ENCODE measurements around the gene AMELY.
A peak's percentile ranks its signal among the peaks of the same experiment; 100 is the strongest.
"Not testable (repeated sequence)": the region's sequence is repeated elsewhere in the genome, so short reads cannot be mapped to it uniquely, and the experiment has no call there.

Gene AMELY, protein sequence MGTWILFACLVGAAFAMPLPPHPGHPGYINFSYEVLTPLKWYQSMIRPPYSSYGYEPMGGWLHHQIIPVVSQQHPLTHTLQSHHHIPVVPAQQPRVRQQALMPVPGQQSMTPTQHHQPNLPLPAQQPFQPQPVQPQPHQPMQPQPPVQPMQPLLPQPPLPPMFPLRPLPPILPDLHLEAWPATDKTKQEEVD

DNA sequence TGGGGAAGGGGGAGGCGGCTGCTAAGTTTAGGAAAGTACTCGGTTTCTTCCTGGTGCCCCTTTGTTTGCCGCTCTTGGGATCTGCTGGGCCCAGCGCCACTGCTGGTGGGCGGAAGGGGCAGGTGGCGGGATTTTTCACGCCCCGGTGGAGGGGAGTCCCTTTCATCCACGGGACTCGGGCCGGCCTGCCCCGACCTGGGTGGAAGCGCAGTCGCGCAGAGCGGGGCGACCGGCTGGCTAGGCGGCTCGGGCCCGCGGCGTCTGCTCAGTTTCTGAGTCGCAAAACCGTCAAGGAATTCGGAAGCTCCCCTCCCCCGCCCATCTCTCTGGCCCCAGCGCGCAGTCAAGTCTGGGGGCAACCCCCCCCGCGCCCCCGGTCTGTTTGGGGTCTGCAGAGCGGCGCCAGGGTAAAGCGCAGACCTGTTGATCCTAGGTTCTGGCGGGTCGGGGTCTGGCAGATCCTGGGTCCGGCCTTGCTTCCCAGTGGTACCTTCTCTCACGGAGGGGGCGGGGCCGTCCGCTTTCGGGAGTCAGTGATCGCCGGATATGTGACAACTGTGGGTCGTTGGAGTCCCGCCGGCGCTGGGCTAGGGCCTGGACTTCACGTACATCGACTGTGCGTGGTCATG is at the start of gene AMELY:
AMELY (minus strand) TSS at position 500 of the 629 bp plus-strand sequence. CDS start 39,144 bp downstream, outside the sequence.
- Histone ChIP-seq H3K27ac (peak within 1 kb of the TSS in 1 of 21 experiments; percentile 31), H3K4me3 (peak within 1 kb of the TSS in 6 of 7 experiments; percentile 10 to 40 (median 32))

DNA sequence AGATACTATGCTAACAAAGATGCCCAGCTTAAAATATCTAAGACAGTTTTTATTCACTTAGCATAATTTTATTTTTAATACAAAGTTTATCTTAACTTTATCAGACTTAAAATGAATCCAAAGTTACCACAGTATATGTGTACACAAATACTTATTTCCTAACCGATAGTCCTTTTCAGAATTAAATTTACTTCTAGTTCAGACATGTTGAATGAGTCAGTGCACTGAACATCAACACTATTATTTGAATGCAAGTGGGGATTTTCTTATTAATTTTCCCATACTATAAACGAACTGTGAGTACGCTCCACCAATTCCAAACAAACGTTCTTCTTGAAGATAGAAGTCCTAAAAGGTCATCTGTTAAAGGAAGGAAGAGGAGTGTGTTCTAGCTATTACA is 38.4 kb upstream of the AMELY start:
- Histone ChIP-seq H3K27ac (no peak overlapping the region), H3K4me3 (no peak overlapping the region)

DNA sequence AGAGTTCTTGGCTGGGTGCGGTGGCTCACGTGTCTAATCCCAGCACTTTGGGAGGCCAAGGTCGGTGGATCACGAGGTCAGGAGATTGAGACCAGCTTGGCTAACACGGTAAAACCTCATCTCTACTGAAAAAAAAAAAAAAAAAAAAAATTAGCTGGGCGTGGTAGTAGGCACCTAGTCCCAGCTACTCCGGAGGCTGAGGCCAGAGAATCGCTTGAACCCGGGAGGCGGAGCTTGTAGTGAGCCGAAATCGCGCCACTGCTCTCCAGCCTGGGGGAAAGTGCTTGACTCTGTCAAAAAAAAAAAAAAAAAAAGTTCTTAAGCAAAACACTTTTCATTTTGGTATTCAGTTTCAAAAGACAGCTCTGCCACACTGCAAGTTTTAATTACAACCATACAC is 36.8 kb upstream of the AMELY start:
- no peak overlapping the region for H3K4me3 ChIP-seq

DNA sequence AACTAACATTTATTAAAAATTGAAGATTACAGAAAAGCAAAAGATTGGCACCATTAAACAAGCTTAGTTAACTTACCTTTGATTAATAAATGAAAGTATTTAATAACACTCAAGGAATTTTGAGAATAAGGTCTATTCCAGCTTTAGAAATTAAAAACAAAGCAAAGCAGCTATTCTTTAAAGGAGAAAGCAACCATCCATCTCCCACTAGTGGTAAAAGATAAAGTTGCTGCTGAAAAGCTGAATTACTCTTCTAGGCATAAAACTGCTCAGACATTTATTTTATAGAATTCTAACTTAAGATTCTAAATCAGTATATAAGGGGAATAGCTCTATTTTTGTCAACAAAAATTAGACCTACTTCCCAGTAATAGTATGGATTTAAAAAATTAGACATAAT is 36.1 kb upstream of the AMELY start:
- no peak overlapping the region for H3K27ac ChIP-seq
- no peak overlapping the region for H3K4me3 ChIP-seq

More for the DNA sequence above, 36.8 kb upstream of the AMELY start:
- H3K27ac ChIP-seq = no peak overlapping the region

DNA sequence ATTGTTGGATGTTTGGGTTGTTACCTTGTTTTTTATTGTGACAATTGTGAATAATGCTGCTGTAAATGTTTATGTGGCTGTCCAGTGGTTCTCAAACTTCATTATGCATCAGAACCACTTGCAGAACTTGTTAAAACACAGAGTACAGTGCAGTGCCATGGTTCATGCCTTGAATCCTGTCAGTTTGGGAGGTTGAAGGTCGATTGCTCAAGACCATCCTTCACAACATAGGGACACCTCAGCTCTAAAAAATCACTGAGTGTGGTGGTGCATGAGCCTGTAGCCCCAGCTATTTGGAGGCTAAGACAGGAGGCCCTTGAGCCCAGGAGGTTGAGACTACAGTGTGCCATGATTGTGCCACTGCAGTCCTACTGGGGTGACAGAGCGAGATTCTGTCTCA is 23.9 kb upstream of the AMELY start:
- H3K4me3 ChIP-seq = no peak overlapping the region

DNA sequence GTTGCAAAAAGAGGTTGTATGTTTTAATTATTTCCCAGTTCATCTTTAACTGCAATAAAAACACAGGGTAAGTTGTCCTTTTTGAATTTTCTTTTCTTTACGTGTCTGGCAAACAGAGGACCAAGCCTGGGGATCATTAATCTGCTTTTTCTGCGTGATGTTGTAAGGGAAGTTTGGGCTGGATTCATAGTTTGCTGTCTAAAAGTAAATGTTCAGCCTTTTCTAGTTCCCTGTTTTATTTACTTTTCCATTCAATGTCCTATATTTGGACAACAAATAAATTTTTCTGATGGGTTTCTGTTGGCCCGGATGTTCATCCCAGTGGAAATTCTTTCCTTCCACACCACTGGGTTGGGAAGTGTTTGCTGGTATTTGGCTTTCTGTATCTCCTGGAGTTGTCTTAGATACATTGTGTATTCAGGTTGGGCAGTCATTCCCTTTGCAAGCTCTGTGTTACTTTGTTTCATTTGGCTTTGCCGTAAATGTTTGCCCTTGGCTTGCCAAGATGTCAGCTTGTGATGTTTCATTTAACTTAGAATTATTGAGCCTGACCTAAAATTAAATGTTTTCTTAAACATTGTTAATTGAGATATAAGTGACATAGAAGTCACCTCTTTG is 20.3 kb upstream of the AMELY start:
- Histone ChIP-seq H3K27ac (no peak overlapping the region), H3K4me3 (no peak overlapping the region)

More for the DNA sequence above, 23.9 kb upstream of the AMELY start:
- H3K27ac ChIP-seq = no peak overlapping the region

DNA sequence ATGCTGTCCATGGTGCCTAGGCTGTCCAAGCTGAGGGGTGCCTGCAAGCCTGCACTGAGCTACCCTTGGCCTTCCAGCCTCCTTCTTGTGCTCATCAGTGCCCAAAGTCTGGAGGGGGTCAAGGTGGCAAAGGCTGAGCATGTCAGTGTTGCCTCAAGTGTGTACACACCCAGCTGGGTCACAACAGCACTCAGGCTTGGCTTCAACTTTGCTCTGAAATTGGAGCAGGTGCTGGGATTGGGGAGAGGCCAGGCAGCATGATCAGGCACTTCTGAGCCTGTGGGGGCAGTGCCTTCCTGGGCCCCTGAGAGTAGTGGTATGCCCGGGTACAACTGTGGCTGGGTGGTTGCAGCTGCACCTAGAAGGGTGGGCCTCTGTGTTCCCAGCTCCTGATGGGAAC is 17.7 kb upstream of the AMELY start:
- Histone ChIP-seq H3K27ac (no peak overlapping the region), H3K4me3 (no peak overlapping the region)

DNA sequence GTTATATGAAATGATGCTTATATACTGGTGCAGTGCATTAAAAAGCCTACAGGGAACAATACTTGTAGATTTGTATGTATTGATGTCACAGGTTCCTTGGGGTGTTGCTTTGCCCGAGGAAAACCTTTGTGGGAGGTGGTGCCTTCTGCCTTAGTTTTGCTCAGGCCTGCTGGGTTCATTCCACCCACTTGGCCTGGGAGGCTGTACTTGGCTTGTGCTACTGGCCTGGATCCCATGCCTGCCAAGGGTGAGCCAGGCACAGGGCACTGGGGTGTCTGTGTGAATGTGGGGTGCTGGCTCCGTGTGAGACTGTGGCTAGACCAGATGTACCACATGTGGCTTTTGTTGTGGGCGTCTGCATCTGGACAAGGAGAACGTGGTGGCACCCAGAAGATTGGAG is 16.7 kb upstream of the AMELY start:
- Histone ChIP-seq H3K27ac (no peak overlapping the region), H3K4me3 (no peak overlapping the region)

DNA sequence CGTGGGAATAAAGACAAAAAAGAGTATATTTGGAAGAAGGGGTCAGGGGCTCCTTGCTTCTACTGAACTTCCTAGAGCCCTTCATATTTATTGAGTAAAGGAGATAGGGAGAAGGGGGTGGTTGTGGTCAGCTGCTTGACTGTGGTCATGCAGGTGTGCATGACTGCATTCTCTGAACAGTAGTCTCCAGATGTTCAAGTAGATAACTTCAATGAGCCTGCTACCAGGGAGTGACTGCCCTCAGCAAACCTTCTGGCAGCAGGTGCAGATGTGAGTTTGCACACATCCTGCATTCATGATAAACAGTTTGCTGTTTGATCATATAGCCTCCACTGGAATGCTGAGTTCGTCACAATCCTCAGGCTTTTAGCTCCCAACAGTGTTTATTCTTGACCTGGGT is 9.5 kb upstream of the AMELY start:
- H3K27ac ChIP-seq = no peak overlapping the region
- no peak overlapping the region for H3K4me3 ChIP-seq

DNA sequence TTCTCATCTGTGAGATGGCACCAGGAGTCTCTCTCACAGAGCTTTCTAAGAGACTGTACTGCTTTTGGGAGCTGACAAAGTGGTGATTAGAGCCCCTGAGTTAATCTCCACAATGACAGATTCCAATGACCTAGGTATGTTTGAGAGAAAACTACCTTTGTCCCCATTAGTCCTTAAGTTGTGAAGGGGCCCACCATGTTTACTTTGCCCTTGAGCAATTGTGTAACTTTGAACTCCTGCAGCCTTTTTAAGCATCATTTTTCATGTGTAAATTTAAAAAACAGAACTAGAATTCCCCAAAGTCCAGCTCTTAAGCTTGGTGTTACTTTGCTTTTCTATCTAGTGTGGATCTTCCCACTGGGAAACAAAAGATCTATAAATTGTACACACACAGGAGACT is 1.8 kb upstream of the AMELY start:
- Histone ChIP-seq H3K27ac (no peak overlapping the region), H3K4me3 (no peak overlapping the region)

DNA sequence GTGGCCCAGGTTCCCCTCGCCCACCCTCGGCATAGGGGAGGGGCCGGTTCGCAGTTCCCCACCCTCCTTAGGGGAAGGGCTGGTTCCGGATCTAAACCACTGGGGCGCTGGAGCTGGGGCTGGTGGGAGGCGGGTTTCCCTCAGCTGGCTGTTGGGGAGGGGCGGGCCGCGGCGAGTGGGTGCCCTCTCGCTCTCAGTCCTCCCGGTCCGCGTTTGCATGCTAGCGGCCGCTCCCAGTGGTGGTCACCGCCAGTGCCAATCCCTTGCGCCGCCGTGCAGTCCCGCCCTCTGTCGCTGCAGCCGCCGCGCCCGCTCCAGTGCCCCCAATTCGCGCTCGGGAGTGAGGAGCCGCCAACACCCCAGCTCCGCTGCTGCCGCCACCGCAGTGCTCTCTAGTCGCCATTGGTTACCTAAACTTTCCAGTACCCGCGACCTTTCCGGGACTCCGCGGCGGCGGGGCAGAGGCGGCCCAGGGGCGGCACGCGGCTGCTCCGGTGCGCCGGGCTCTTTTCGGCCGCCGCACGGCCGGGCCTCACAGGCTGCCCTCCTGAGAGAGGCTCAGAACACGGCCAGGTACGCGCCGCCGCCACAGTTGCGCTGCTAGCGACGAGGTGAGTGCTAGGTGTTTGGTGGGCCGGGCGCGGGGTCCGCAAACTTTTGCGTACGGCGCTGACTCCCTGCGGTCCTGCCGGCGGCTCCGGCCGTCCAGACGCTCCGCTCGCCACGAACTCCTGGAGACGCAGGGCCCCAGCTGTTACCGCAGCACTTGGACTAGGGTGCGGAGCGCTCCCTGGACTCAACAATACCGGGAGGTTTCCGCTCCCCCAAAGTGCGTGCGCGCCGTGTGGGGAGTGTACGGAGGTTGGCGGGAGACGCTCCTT is 940 bp downstream of the AMELY start, which contains the start of gene TBL1Y:
TBL1Y (plus strand) TSS at position 326 of the 881 bp plus-strand sequence. CDS start 114,388 bp downstream, outside the sequence.
- H3K4me3 ChIP-seq = peak within 1 kb of the TSS in 6 of 7 experiments; percentile 10 to 40 (median 32)

DNA sequence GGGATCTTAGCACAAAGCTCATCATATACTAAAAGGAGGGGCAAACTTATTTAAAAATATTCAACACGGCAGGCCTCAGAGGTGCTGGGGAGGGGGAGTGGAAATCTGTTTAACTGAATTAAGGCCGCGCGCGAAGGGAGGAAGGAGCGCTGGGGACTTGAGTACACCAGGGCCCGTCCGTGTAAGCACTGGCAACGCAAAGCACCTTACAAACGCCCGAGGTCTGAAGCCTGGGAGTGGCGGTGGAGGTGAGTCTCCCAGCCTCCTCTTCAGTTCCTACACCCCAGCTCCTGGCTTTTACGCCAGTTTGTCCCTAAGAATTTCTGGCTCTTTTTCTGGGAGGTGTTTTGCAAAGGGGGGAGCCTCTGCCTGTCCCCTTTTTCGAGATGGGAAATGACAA is 1.7 kb downstream of the AMELY start:
- H3K27ac ChIP-seq = no peak overlapping the region
- peak overlapping the region in 4 of 7 experiments; percentile 30 to 40 (median 37) for H3K4me3 ChIP-seq

More for the DNA sequence above, 940 bp downstream of the AMELY start, which contains the start of gene TBL1Y:
- H3K27ac ChIP-seq = peak within 1 kb of the TSS in 1 of 21 experiments; percentile 31

DNA sequence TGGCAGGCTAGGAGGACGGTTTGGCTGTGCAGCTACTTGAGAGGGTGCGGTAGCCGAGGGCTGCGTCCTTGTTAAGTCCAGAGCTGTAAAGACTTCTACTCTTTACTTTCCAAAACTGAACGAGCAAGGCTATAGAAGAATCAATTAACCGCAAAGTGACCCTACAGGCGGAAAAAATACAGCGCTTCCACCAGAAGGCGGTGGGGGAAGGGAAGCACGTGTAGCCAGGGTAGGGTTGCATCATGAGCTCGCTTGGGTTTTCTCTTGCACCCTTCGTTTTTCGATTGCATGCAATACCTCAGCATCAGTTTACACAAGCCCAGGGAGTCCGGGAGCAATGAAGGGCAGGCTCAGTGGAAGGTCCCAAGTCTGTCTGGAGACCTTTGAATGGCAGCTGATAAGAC is 2.4 kb downstream of the AMELY start:
- no peak overlapping the region for H3K4me3 ChIP-seq
- H3K27ac ChIP-seq = no peak overlapping the region

DNA sequence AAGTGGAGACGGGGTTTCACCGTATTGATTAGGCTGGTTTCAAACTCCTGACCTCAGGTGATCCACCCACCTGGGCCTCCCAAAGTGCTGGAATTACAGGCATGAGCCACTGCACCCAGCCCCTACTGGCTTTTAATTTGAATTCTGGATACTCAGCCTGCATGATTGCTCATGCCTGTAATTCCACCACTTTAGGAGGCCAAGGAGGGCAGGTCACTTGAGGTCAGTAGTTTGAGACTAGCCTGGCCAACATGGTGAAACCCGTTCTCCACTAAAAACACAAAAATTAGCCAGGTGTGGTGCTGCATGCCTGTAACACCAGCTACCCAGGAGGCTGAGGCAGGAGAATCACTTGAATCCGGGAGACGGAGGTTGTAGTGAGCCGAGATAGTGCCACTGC is 3.5 kb downstream of the AMELY start:
- H3K27ac ChIP-seq, H3K4me3 ChIP-seq: not testable (repeated sequence)

DNA sequence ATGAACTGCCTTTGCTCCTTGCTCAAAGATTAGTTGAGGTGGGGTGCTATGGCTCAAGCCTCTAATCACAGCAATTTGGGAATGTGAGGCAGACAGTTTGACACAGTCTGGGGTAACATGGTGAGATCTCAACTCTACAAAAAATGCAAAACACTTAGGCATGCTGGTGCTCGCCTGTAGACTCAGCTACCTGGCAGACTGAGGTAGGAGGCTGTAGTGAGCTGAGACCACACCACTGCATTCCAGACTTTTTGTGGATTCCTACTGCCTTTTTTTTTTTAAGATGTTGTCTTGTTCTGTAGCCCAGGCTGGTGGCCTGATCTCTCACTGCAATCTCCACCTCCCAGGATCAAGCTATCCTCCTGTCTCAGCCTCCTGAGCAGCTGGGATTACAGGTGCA is 4.0 kb downstream of the AMELY start:
- Histone ChIP-seq H3K4me3 (no peak overlapping the region), H3K27ac (no peak overlapping the region)

DNA sequence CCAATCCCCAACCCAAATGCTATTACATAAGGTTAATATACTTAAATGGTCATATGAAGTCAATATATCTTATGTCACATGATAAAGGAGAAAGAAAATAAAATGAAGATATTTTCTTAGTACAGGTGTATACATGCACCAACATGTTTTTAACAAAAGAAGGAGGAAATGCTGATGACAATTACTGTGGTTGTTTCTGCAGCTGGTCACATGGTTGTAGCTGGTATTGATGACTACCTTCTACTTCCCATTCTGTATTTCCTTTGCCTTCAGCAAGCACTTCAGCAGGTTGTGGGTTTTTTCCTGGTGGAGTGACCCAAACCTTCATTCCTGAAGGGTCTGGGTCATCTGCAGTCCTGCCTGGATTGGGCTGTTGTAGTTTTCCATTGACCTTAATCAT is 9.4 kb downstream of the AMELY start:
- not testable (repeated sequence) for H3K4me3 ChIP-seq, H3K27ac ChIP-seq

DNA sequence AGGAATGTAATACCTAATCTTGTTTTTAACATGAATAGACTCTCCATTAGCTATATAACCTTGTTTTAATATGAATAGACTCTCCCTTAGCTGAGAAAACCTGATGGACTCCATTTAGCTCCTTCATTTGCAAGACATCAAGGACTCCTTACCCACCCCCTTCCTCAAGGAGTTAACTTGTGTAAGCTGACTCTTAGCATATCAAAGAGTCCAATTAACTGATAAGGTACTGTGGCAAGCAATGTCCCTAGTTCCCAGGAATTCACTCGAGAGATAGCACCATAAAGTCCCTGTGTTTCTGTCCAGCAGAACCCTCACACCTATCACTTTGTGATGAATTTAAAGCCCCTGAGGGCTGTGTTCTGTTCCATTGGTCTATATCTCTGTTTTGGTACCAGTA is 16.3 kb downstream of the AMELY start:
- Histone ChIP-seq H3K27ac (no peak overlapping the region), H3K4me3 (no peak overlapping the region)

DNA sequence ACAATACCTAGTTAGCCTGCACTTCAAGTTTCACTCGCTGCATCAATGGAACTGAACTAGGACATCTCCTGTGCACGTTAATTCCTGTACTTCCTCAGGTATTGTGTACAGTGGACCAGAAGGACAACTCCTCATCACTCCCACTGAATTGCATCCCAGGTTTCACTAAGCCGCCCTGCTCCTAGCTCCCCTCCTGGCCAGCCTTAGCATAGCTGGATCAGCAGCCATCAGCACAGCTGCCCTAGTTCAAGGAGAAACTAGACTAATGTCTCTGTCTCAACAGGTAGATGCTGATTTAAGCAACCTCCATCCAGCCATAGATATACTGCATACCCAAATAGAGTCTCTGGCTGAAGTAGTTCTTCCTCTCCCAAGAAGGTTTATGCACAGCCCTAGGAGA is 17.1 kb downstream of the AMELY start:
- H3K4me3 ChIP-seq = no peak overlapping the region
- no peak overlapping the region for H3K27ac ChIP-seq

DNA sequence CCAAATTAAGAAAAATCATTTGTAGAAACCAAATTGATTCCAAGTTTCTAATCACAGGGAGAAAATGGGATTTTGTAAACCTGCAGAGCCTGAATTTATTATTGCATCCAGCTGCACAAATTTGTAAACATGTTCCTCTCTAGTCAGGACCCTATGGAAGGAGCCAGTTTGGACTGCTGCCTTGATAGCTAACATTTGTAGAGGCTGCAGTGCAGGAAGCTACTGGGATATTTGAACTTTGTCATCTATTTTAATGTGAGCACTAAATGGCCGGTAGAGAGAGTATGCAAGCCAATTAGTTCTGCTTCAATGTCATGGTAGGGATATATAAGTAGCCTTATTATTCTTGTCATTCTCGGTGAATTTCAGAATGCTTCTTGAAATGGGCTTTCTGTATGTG is 62.2 kb downstream of the AMELY start:
- no peak overlapping the region for H3K27ac ChIP-seq
- no peak overlapping the region for H3K4me3 ChIP-seq

DNA sequence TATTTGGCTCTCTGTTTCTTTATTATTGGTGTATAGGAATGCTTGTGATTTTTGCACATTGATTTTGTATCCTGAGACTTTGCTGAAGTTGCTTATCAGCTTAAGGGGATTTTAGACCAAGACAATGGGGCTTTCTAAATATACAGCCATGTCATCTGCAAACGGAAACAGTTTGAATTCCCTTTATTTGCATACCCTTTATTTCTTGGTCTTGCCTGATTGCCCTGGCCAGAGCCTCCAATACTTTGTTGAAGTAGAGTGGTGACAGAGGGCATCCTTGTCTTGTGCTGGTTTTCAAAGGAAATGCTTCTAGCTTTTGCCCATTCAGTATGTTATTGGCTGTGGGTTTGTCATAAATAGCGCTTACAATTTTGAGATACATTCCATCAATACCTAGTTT is 68.9 kb downstream of the AMELY start:
- not testable (repeated sequence) for H3K4me3 ChIP-seq, H3K27ac ChIP-seq
